ENCODE data around the gene KIF12.

DNA sequence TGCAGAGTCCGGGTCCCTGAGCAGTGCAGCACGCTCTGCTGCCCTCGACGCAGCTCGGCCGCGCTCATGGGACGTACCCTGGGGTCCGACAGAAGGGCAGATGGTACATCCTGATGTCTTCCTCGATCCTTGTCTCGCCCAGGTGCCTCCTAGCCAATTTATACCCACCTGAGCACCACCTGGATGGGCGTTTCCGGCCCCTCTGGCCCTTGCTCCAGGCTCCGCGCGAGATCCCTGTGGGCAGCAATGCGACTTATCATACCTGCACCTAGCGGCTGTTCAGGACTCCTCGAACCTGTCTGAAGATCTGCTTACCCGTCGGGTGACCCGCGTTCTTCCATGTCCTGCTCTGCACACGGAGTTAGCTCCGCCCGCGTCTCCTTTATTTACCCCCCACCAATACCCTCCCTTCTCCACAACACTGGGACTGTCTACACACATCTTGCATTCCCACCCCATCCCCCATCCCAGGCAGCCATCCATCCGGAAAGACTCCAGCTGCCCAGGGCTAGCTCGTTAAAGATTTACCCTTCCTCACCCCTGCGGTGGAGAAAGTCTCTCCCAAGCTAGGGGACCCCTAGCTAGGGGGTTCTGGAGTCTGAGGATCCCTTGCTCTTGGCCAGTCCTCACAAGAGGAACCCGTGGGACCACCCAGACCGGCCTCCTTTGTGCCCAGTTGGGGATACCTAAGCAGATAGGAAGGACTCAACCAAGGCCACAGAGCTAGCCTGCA lies at the start of gene KIF12:
- TF ChIP-seq, protein P1, sequence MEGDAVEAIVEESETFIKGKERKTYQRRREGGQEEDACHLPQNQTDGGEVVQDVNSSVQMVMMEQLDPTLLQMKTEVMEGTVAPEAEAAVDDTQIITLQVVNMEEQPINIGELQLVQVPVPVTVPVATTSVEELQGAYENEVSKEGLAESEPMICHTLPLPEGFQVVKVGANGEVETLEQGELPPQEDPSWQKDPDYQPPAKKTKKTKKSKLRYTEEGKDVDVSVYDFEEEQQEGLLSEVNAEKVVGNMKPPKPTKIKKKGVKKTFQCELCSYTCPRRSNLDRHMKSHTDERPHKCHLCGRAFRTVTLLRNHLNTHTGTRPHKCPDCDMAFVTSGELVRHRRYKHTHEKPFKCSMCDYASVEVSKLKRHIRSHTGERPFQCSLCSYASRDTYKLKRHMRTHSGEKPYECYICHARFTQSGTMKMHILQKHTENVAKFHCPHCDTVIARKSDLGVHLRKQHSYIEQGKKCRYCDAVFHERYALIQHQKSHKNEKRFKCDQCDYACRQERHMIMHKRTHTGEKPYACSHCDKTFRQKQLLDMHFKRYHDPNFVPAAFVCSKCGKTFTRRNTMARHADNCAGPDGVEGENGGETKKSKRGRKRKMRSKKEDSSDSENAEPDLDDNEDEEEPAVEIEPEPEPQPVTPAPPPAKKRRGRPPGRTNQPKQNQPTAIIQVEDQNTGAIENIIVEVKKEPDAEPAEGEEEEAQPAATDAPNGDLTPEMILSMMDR (IDR thresholded peaks at IDR 0.05): no peak
- TF ChIP-seq POLR2A (IDR thresholded peaks at IDR 0.05): no peak
